ENCODE results near the gene HSPA12B.

Gene HSPA12B

GRCh38 chr20:3749689-3750531 lies 17.4 kb downstream of the HSPA12B start:
- peak; percentile 30 for DNase-seq

- DNase-seq, result no peak
These were observed 18.8 kb downstream of the HSPA12B start for GRCh38 chr20:3751305-3751674.

GRCh38 chr20:3751675-3752385 lies 19.3 kb downstream of the HSPA12B start:
- peak; percentile 72 for DNase-seq

GRCh38 chr20:3752386-3752759 lies 19.9 kb downstream of the HSPA12B start:
- no peak for DNase-seq

DNA sequence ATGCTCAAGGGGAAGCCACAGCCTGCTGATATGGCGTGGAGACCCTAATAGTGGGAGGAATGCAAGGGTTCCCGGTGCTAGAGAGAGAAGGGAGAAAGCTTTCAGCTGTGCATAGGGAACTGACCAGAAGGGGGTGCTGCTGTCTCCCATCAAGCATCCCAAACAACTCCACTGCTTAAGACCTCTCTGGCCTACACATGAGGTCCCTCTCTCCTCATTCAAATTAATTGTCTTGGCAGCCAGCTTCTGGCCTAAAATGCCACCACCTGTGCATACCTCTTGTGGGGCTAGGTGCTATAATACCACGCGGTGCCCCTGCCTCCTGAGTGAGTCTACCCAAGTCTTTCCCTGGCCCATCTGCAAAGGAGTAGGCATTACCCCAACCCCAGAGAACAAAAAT lies 20.6 kb downstream of the HSPA12B start:
- peak; percentile 72 for DNase-seq

DNA sequence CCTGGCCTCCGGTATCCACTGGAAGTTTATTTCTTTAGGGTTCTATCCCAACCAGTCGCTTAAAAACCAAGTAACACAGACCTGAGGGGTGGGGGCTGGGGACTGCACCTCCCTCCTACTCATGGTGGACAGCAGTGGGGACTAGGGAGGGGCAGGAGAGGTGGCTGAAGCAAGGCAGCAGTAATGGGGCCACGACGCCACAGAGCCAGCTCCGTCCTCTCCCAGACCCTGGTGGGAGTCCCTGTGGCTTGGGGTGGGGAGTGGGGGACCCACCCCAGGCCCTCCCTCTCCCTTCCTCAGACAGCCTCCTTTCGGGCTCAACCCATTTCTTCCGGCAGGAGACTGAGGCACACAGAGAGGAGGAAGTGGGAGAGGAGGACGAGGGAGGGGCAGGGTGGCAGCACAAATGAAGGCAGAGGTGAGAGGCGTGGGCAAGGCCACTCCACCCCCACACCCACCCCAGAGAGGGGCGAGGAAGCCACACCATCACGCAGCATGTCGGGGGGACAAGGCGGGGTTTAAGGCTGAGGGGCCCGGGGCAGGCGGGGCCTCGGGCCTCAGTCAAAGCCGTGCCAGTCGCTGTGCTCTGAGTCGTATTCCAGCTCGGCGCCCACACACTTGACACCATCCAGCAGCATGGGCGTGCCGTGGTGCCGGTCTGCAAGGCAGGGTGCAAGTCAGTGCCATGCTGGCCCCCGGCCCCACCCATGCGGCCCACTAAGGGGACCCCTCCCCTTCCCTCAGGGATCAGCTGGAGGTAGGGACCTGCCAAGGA lies 21.2 kb downstream of the HSPA12B start:
- DNase-seq, result no peak

DNA sequence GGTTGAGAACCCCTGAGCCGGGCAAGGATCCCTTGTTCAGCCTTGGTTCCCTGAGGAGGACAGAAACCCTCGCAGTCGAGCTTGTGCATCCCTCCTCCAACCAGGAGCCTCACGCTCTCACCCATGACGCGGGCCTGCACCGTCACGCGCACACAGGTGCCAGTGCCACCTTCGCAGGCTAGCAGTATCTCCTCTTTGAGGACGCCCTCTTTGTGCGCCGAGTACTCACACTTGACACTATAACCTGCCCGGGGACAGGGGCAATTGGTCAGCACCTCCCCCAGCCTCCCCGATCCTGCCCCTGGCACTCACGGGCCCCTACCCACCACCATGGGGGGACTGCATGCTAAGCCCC lies 21.8 kb downstream of the HSPA12B start:
- no peak for DNase-seq

DNA sequence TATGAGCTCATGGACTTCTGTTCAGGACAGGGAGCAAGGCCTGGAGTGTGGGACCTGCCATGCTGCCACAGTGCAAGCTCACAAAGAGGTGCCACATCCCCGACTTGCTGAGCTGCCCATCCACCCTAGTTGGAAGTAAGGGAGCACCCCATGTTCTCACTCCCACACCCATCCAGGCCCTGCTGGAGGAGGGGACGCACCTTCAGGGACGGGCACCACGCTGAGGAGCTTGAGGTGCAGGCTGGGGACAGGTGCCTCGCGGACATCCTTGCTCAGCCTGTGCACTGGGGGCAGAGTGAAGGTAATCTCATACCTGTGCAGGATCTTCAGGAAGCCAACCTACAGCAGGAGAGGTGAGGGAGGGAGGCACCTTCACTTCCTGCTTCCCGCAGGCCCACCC lies 22.8 kb downstream of the HSPA12B start:
- DNase-seq, result no peak

- DNase-seq, result no peak
These were observed 23.5 kb downstream of the HSPA12B start for GRCh38 chr20:3755814-3756480.

DNA sequence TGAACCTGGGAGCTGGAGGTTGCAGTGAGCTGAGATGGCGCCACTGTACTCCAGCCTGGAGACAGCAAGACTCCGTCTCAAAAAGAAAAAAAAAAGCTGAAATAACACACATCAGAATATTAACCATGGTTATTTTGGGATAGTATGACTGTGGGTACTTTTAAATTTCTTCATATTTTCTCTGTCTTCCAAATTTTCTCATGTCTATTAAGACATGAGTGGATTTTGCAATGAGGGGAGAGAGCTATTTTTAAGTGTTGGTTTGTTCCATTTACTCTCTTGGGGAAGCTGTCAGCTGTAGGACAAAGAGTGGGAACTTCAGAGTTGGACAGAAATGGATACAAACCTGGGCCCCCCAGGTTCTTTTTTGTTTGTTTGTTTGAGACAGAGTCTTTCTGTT lies 24.8 kb downstream of the HSPA12B start:
- no peak for DNase-seq

GRCh38 chr20:3758566-3758965 lies 26.1 kb downstream of the HSPA12B start:
- DNase-seq, result no peak

DNA sequence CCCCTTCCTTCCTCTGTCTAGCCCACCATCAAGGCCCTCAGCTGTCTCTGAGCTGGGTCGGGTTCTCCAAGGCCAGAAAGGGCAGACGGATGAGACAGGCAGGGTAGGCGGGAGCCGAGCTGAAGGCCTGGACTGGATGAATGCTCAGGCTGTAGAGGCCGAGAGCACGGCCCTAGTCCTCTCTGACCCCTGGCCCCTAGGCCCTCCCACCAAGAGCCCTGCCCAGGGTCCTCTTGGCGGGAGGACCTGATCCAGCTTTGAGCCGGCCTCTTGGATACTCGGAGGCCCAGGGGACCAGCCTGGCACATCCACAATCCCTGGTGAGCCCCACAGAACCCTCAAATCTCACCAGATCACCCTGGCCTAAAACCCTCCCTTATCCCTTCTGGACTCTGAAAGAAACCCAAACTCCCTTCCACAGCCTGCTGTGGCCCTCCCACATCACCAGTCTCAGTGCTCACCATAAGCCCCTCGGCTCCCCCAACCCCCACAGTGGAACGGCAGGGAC lies 26.9 kb downstream of the HSPA12B start:
- no peak for DNase-seq

GRCh38 chr20:3759884-3760283 lies 27.4 kb downstream of the HSPA12B start:
- no peak for DNase-seq

DNA sequence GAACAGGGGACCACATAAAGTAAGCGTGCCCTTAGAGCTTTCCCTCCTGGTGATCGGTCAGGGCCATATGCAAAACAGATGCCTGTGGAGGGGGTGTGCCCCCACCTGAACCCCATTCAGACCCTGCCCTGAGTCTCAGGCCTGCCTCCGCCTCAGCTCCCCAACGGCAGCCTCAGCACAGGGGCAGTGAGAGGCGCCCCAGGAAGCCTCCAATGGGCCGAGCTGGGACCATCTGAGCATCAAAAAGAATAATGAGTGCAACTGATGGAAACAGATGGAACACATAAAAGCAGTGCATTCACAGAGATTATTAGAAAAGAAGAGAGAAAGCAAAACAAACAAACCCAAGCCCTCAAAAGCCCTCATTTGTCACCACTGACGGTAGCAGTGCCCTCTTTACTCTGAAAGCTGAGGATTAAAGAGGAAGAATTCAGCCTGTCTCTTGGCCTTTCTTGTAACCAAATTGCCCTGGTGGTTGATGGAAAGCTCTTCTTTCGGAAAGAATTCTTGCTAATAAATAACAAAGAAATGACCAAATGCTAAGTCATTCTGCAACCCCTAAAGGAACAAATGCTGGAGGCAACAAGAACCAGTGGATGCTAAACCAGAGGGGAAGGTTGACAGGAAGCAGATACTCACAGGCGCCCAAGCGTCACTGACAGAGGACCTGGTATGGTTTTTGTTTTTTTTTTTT lies 28.3 kb downstream of the HSPA12B start:
- no peak for DNase-seq

DNA sequence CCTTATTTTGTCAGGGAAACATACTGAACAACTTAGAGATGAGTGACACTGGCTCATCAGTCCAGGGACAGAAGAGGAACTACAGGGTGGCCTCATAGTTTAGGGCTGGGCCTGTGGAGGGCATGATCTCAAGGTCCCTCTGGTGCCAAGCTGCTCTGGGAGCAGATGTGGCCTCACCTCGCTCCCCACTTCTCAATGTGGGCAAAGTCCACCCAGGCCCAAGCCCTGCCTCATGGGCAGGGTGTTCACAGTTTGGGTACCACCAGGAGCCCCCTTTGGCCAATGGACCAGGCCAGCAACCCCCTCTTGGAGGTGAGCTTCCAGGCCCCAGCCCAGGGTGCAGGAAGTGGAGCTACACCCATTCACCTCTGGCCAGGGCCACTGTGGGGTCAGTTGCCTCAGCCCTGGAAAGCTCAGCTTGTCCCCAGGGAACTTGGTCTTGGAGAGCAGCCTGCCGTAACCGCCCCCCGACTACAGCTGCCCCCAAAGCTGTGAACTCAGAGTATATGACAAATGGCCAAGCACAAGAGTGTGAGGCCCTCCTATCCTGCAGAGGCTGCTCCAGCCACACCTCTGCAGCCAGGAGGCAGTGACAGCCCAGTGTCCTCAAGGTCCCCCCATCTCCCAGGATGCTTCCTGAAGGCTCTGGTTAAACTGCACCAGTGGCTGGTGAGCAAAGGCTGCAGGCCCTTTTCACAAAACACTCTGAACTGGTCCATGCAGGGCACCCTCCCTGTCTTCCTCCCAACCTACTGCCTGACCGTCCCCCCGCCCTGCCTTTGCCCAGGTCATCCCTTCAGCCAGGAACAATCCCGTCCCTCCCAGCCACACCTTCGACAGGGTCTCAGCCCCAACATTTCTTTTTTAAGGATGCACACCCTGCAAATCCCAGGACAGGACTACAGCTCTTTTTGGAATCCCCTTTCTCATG lies 31.5 kb downstream of the HSPA12B start:
- DNase-seq, result no peak

GRCh38 chr20:3764659-3765058 lies 32.2 kb downstream of the HSPA12B start:
- DNase-seq, result no peak

DNA sequence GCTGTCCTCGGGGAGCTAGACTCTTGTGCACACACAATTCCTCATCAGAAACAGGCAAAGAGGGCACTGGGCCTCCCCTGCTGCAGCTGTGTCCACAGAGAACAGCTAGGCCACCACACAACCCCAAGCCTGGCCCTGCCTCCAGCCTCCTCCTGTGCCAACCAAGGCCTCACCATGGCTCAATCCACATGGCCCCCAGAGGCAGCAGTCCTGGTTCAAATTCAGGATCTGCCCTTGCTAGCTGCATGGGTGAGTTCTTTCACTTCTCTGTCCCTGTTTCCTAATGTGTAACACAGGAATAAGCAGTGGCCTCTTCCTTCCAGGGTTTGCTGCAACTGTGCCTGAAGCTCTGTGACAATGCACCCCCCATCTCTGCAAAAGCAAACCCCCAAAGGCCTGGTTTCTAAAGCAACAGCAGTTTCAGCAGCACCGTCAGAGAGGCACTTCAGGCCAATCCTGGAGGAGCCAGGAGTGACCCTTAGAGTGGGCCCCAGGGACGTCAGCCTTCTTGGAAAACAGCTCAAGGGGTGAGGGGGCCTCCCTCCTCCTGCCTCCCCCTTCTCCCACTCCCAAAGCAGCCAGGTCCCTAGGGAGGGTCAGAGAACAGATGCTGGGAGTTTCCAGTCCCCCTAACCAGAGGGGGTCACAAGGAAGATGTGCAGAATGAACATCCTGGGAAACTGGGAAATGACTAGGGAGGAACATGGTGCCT lies 32.8 kb downstream of the HSPA12B start:
- DNase-seq, result no peak

- DNase-seq, result no peak
These were observed 34.1 kb downstream of the HSPA12B start for GRCh38 chr20:3766422-3767109.

GRCh38 chr20:3767110-3767426 lies 34.6 kb downstream of the HSPA12B start:
- no peak for DNase-seq
